ENCODE results near the gene KMO. TPM values are rescaled to one million over a fixed set of nuclear protein-coding genes. Genes with fewer than 3 reads are reported as not detected.

Gene KMO
- total and polyA plus RNA-seq, 4 donors = 2.2 to 9.9 (median 6.4) TPM

DNA sequence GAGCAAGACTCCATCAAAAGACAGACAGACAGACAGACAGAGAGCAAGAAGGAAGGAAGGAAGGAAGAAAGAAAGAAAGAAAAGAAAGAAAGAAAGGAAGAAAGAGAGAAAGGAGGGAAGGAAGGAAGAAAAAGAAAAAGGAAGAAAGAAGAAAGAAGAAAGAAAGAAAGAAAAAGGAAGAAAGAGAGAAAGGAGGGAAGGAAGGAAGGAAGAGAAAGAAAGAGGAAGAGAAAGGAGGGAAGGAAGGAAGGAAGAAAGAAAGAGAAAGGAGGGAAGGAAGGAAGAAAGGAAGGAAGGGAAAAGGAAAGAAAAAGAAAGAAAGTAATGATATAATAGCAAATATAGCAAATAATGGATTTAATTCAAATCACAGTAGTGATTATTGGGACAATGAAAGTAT is 75.3 kb downstream of the KMO start:
- H3K27me3 ChIP-seq (ENCODE audit: control insufficient read depth in 3 of 3, insufficient read depth in 3 of 3, low read length in 2 of 3) = no peaks in the 10 kb centered on the region
- DNase-seq (no peak), ATAC-seq (ENCODE audit: insufficient read depth, low FRiP score) (no peak)
- no peaks in the 10 kb centered on the region for H3K9me3 ChIP-seq (ENCODE audit: control insufficient read depth in 4 of 4, insufficient read depth in 3 of 4, low read length in 3 of 4)
- no peak overlapping the region for H3K4me3 ChIP-seq
- H3K36me3 ChIP-seq (ENCODE audit: control insufficient read depth in 4 of 4, insufficient read depth in 4 of 4, low read length in 4 of 4) = peaks cover 0 to 2% (median under 1%) of the 10 kb centered on the region in 4 donors
- TF ChIP-seq, protein P1, sequence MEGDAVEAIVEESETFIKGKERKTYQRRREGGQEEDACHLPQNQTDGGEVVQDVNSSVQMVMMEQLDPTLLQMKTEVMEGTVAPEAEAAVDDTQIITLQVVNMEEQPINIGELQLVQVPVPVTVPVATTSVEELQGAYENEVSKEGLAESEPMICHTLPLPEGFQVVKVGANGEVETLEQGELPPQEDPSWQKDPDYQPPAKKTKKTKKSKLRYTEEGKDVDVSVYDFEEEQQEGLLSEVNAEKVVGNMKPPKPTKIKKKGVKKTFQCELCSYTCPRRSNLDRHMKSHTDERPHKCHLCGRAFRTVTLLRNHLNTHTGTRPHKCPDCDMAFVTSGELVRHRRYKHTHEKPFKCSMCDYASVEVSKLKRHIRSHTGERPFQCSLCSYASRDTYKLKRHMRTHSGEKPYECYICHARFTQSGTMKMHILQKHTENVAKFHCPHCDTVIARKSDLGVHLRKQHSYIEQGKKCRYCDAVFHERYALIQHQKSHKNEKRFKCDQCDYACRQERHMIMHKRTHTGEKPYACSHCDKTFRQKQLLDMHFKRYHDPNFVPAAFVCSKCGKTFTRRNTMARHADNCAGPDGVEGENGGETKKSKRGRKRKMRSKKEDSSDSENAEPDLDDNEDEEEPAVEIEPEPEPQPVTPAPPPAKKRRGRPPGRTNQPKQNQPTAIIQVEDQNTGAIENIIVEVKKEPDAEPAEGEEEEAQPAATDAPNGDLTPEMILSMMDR (IDR thresholded peaks at IDR 0.05; ENCODE audit: control extremely low read depth, extremely low read depth) = no peak
- H3K4me1 ChIP-seq (ENCODE audit: control insufficient read depth in 5 of 5, insufficient read depth in 5 of 5, low read length in 5 of 5) = peaks cover 0 to 39% (median 3%) of the 10 kb centered on the region in 5 donors
- no peak overlapping the region for H3K27ac ChIP-seq (ENCODE audit: low read depth in 1 of 2, low read length in 1 of 2)
- H3K9ac ChIP-seq (ENCODE audit: insufficient read depth in 1 of 2, low read length in 2 of 2) = no peak overlapping the region

GRCh38 chr1:241608379-241609033 is 76.3 kb downstream of the KMO start:
- ATAC-seq (ENCODE audit: insufficient read depth, low FRiP score) (no peak), DNase-seq (peak in 2 of 3 donors; percentile 40 to 43)
- Histone ChIP-seq H3K9me3 (ENCODE audit: control insufficient read depth in 4 of 4, insufficient read depth in 3 of 4, low read length in 3 of 4) (no peaks in the 10 kb centered on the region), H3K27ac (ENCODE audit: low read depth in 1 of 2, low read length in 1 of 2) (peak overlapping the region in 1 of 2 donors; percentile 24), H3K9ac (ENCODE audit: insufficient read depth in 1 of 2, low read length in 2 of 2) (no peak overlapping the region), H3K36me3 (ENCODE audit: control insufficient read depth in 4 of 4, insufficient read depth in 4 of 4, low read length in 4 of 4) (no peaks in the 10 kb centered on the region), H3K27me3 (ENCODE audit: control insufficient read depth in 3 of 3, insufficient read depth in 3 of 3, low read length in 2 of 3) (no peaks in the 10 kb centered on the region), H3K4me1 (ENCODE audit: control insufficient read depth in 5 of 5, insufficient read depth in 5 of 5, low read length in 5 of 5) (peaks cover 0 to 39% (median 3%) of the 10 kb centered on the region in 5 donors), H3K4me3 (no peak overlapping the region)
- WGBS, 2 donors = 56 to 72% methylated on average over 3 of the region's 3 CpGs
- TF ChIP-seq, protein P1 (IDR thresholded peaks at IDR 0.05; ENCODE audit: control extremely low read depth, extremely low read depth) = no peak

DNA sequence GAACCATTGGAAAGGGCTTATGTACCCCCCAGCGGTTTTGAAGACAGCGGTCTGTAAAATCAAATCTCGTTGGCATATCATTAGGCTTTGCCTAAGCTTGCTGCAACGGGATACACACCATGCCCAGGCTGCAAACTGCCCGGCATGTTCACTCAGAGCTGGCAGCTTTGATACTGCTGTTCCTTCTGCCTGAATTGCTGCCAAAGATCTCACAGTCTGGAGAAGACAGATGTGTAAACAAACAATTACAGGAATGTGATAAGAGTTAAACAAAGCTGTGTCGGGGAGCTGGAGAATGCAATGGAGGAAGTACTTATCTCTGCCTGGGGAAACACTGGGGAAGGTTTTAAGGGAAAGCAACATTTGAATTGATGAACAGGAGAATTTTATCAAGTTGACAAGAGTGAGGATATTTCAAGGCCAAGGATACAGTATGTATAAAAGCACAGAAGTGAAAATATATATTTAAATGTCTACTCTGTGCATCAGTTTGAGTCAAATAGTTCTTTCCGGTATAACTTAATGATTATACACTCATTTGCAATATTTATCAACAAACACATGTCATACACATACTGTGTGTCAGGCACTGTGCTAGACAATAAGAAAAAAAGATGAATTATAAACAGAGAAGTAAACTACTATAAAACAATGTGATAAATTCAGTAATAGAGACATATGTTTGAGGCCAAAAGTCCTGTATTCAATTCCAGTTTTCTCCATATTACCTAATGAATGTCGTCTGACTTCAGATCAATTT is 78.1 kb downstream of the KMO start:
- TF ChIP-seq, protein P1 (IDR thresholded peaks at IDR 0.05; ENCODE audit: control extremely low read depth, extremely low read depth) = no peak
- H3K4me1 ChIP-seq (ENCODE audit: control insufficient read depth in 5 of 5, insufficient read depth in 5 of 5, low read length in 5 of 5) = peaks cover 0 to 39% (median 2%) of the 10 kb centered on the region in 5 donors
- H3K36me3 ChIP-seq (ENCODE audit: control insufficient read depth in 4 of 4, insufficient read depth in 4 of 4, low read length in 4 of 4) = no peaks in the 10 kb centered on the region
- no peaks in the 10 kb centered on the region for H3K9me3 ChIP-seq (ENCODE audit: control insufficient read depth in 4 of 4, insufficient read depth in 3 of 4, low read length in 3 of 4)
- H3K27me3 ChIP-seq (ENCODE audit: control insufficient read depth in 3 of 3, insufficient read depth in 3 of 3, low read length in 2 of 3) = no peaks in the 10 kb centered on the region
- no peak overlapping the region for H3K9ac ChIP-seq (ENCODE audit: insufficient read depth in 1 of 2, low read length in 2 of 2)
- H3K27ac ChIP-seq (ENCODE audit: low read depth in 1 of 2, low read length in 1 of 2) = no peak overlapping the region
- no peak overlapping the region for H3K4me3 ChIP-seq
- WGBS, 2 donors = 36 to 69% methylated on average over 8 of the region's 8 CpGs
- no peak for ATAC-seq (ENCODE audit: insufficient read depth, low FRiP score)
- peak; percentile 83 to 97 (median 94) for DNase-seq
